SH-SY5Y (cell line): ENCODE measurements around the gene CD180.

Source experiments
- GATA2 ChIP-seq: IDR thresholded peaks from 2 replicates; pipeline ENCODE4 v1.6.1; 2011; ENCODE audit warnings: mild to moderate bottlenecking, low read depth, low read length
- GATA3 ChIP-seq: IDR thresholded peaks from 2 replicates; pipeline ENCODE4 v1.6.1; 2011; ENCODE audit warnings: low read depth, mild to moderate bottlenecking, low read length, moderate library complexity

- TF ChIP-seq GATA3 (no peak), GATA2 (no peak)
These were observed 30.8 kb downstream of the CD180 start for GRCh38 chr5:67165526-67166459.
